Activated CD8-positive, alpha-beta memory T cell treated with anti-CD3 and anti-CD28 coated beads for 48 hours (primary cell): ENCODE measurements around the gene RPS6KA6.

Experiments
- DNase-seq, 3 experiments: peaks; one replicate each; pipeline ENCODE4 v3.0.0-alpha.2; 2020; ENCODE audit warnings: low read depth in 2 of 3, low spot score in 2 of 3

The RPS6KA6 gene

DNA sequence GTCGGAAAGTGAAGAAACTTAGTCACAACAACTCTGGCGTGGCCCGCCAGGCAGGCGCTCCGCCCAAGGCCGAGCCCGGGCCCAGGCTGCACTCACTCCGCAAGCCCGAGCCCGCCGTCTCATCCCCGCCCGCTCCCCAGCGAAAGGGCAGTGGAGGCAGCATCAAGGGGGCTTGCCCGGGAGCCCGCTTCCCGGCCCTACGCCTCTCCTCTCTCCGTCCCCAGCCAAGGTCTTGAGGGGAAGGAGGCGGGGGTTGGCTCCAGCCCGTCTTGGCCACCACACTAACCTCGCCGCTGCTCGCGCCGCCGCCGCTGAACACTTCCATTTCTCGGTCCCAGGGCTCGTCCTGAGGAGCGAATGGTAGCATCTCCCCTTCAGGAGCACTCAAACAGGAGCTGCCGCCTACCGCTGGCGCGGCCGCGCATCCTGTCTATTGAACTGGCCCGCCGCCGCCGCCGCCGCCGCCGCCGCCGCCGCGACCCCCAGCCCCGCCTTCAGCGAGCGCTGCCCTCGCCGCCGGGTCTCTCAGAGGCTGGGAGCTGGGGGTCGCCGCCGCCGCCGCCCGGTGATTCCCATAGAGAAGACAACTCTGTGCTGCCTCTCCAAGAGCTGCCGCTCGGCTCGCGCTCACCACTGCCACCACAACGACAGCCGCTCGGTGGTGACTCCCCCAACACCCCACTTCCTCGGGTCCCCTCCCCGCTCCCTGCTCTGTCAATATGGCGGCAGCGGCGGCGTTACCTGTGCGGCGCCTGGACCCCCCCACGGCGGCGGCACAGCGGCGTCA, at the start of gene RPS6KA6:
Gene RPS6KA6, minus strand, starts transcription at position 667 of the 787 bp plus-strand sequence. Its CDS starts 300 bp downstream, at position 367.
- no peak for DNase-seq

DNA sequence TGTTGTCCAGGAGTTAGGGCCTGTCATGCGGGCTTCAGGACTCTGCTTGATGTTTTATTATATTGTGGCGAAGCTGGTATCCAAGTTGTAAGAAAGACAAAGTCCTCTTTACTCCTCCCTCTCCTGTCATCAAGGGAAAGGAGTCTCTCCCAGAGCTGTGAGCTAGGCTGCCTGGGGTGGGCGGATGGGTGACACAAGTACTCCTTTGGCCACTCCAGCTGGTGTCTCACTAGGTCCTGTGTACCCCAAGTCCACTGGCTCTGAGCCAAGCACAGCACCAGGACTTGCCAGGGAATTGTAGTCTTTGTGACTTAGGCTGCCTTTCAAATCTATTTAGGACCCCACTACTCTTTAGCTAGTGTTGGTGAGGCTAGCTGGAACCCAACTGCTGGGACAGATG, 36.7 kb upstream of the RPS6KA6 start:
- no peak for DNase-seq

DNA sequence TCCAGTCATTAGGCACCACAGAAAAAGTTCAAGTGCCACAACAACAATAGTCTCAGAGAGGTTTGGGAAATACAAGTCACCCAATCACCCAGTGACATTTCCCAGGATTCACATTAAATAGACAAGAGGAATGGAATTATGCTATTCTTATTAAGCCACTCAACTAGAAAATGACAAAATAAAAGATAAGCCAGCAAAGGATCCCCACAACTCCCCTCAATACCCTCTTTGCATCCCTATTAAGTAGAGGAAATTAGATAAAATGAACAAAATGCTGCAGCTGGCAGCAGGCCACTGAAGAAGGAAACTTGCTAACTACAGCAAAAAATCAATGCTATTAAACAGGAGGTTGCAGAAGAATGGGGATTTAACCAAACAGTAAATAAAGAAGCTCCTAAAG, 35.3 kb upstream of the RPS6KA6 start:
- no peak for DNase-seq

DNA sequence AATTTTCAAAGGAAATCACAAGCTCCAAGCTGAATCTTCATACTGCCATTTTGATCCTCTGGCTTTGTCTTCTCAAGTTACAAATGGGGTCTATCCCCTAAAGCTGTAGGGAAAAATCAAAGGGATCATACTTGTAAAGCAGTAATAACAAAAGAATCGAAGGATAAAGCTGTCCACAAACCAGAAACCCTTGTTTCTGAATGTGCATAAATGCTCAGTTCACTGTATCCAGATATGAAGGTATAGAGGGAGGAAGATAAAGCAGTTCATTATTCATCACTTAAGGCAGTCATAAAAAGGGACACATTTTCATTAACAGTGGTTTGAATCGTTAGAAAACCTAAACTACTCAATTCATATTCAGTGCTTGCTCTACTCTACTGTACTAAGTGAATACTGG, 33.2 kb upstream of the RPS6KA6 start:
- DNase-seq, result no peak

DNA sequence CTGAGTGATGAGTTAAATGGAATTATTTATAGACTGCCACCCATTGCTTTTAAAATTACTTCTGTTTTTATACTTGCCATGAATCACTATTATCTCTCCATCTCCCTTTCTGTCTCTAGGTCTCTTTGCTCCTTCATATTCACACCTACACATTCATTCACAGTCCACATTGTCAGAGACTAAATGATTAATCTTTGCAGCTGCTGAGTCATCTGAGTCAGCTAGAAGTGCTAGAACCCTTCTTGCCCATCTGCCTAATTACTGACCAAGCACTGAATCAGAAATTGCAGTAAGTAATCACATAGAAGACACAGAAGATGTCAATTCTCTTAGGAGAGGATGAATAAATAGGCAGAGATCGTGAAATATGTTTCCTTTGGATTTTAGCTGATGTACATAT, 31.6 kb upstream of the RPS6KA6 start:
- DNase-seq, result no peak

DNA sequence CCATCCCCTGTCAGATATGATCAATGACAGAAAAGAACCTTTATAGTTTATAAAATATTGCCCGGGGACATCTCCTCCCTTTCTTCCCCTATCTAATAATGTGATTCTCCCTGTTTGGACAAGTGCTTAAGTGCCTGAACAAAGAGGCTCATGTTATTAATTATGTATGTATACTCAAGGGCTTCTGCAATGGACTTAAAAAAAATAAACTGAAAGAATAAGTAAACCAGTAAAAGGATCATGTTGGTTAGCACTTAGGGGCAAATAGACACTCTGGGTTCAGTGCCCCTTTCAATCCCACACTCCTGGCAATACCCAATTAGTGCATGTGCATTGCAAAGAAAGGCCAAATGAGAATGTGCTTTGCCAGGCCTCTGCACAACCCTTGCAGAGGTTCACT, 30.7 kb upstream of the RPS6KA6 start:
- DNase-seq, result no peak

DNA sequence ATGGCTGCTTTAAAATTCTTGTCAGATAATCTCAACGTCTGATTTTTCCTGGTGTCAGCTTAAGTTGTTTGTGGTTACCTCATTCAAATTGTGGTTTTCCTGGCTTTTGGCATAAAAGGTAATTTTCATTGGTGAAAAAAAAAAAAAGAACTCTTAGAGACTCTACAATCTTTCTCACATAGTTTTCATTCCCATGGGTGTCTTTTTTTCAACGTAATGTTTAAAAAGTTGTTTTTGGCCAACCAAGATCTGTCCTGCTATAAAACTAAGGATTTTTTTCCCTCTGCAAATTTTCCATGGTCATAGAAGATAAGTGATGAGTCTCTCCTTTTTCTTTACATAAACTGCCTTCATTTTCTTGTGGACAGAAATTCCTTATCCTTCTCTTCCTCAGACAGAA, 28.9 kb upstream of the RPS6KA6 start:
- no peak for DNase-seq

DNA sequence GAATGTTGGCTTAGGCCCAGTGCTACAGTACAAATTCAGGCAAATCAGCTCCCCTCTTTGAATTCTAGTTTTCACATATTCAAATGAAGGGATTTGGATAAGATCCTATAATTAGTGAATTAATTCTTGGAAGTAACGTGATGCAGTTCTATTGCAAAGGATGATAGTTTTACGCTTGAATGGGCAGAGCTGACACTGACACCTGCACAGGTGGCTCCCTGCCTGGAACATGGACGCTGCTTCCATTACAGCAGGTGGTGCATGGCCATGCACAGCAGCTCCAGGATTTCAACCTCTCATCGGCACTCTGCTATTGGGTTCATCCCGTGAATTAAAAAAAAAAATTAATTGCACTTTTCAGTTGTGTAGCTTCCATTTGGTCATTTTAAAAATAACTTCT, 28.4 kb upstream of the RPS6KA6 start:
- DNase-seq, result no peak

DNA sequence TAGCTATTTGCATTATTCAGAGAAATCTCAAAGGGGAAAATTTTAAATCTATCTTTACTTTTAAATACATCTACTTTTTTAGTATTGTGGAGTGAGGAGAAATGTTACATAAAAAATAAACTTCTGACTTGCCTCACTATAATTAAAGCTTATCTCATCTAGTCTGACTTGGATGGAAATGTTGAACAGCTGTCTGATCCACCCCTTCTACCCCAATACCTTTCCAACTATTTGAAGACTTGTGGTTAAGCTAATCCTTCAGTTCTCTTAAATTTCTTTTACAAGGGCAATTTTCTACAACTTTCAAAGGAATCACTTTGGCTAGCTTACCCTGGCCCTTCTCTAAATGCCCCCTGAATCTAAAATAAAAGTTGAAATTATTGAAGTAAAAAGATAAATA, 17.3 kb upstream of the RPS6KA6 start:
- no peak for DNase-seq

DNA sequence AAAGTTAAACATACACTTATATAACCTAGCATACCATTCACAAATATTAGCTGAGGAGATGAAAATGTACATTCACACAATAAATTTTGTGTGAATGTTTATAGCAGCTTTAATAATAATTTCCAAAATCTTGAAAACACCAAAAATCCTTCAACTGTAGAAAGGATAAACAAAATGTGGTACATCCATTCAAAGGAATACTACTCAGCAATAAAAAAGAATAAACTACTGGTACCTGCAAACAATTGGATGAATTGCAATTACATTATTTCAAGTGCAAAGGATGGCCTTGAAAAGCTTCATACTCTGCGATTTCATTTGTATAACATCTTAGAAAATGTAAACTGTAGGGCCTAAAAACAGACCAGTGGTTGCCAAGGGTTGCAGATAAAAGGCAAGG, 11.7 kb upstream of the RPS6KA6 start:
- no peak for DNase-seq

DNA sequence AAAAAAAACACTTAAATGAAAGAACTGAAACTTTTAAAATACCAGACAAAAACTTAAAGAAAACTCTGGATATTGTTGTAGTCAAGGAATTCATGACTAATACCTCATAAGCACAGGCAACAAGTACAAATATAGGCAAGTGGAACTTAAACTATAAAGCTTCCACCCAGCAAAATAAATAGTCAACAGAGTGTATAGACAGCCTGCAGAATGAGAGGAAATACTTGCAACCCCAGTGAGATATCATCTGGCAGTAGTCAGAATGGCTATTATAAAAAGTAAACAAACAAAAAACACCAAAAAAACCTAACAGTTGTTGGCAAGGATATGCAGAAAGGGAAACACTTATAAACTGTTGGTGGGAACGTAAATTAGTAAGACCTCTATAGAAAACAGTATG, 9.6 kb upstream of the RPS6KA6 start:
- no peak for DNase-seq

DNA sequence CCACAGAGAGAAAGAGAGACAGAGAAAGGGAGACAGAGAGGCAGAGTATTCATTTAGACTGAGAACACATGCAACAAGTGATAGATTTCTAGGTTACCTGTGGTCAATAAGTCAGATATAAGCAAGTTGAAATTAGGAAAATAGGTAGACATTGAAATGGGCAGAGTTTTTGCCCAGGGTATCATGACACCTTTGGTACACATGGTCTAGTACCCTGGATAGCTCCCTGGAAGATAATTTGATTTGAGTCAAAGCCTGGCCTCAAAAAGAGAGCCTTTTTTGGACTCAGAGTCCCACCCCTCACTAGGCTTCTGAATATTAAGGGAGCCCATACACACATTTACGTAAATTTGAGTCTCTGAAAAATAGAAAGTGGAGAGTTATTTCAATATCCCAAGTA, 4.0 kb upstream of the RPS6KA6 start:
- DNase-seq, result no peak

DNA sequence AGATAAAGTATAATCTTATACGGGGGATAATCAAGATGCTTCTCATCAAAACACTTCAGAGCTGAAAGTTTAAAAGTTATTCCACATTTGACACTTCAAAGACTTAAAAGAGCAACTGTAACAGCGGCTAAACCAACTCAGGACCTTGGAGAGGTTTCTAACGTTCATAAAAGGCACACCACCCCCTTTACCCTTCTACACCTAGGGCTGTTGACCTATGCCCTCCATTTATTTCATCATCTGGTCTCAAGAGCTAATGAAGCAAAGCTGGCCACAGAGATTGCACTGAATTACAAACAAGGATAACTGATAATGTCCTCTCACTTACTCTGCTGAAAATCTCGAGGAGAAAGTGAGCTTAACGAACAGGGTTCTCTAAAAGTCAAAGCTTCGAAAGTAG, 1.1 kb upstream of the RPS6KA6 start:
- no peak for DNase-seq

DNA sequence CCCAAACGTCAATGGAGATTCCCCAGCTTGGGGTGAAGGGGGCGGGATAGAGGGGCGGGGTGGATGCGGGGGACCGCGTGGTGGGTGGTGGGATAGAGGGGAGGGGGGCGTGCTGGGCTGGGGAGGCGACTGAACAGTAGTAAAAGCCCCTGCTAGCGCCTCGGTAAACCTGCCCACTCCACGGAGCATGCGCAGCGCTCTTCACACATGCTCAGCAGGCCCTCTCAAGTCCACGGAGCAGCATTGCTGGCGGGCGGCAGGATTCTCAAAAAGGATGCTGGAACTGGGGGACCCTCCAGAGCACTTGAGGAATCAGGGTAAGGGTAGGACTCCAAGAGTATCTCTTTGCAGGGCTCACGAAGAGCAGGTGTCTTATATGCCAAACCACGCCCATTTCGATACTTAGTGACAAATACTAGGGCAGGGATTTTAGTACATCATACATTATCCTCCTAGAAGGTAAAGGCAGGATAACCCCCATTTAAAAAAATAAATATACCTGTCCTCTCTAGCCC, 378 bp upstream of the RPS6KA6 start:
- DNase-seq, result no peak

DNA sequence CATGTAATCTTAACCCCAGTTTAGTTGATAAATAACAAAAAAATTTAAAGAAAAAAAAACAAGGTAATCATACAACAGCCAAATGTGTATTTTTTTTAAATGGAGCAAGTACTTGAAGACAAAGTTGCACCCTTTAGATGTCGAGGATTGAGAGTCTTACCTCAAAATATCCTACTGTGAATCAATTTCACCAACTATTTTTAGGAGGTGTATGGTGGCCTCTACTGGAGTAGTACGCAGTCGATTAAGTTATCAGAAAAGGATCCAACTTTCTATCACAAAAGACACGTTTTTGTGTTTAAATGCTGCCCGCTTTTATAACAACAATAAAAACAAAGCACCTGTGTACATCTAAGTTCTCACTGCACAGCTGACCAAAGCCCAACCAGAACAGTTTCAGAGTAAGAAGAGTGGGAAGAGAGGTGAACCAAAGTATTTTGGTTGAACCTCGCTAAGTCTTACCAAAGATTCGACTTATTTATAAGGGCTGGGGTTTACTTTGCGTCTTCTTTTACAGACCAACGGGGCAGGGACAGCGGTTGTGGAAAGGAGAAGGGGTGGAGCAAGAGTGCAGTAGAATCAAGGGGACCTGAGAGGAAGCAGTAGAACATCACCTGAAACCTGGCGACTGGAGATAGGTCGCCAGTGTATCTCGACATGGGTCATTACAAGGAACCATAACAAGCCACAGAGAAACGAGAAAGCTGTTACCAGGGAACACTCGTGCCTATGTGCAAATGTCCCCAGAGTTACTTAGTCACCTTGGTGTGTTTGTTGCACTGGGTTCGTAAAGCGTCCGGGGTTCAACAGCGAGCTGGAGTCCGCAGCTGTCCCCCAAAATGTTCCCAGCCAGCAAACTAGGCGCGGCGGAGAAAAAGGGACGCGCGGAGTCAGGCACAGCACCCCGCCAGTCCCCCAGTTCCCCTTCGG, 1.1 kb downstream of the RPS6KA6 start:
- no peak for DNase-seq

DNA sequence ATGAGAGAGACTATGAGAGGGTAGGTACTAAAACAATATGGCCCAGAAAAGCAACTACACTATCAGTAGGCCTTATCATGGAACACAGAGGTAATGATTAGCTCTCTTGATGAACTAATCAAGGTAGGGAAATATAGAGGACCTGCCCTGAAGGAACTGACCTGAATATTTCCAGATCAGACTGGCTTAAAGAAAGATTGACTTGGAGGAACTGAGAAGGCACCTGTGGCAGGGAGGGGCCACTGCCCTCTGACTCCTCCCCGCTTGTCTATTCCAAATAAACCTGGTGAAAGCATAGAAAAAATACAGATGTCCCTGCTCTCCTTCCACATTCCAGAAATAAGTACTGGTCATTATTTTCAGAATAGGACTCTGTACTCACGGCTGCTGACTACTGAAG, 5.5 kb downstream of the RPS6KA6 start:
- no peak for DNase-seq

DNA sequence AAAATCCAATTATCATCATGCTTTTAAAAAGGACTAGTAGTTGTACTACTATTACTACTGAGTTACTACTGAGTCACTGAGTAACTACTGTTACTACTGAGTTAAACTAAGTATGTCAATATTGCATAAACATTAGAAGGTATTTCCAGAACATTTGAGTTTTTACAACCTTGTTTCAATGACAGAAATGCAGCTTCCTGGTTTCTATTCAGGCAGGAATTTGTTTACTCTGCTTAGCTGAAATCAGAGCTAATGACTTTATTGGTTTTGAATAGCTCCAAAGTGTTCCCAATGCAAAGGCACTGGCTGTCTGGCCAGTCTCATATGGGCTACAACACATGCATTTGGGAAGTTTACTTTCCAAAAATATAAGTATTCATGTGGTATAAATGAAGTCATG, 12.0 kb downstream of the RPS6KA6 start:
- no peak for DNase-seq

DNA sequence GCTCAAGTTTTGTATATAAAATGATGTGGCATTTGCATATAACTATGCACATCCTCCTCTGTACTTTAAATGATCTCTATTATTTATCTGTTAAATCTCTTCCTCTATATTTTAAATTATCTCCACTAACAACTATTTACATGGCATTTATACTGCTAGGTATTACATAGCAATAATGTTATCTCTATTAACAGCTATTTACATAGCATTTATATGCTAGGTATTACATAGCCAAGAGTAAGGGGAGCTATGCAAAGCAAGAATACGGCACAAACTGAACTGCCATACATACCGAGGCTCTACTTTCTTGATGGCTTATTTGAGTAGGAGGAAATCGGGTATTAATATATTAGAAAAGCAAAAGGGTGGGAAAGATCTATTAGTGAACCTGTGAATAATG, 12.7 kb downstream of the RPS6KA6 start:
- no peak for DNase-seq

DNA sequence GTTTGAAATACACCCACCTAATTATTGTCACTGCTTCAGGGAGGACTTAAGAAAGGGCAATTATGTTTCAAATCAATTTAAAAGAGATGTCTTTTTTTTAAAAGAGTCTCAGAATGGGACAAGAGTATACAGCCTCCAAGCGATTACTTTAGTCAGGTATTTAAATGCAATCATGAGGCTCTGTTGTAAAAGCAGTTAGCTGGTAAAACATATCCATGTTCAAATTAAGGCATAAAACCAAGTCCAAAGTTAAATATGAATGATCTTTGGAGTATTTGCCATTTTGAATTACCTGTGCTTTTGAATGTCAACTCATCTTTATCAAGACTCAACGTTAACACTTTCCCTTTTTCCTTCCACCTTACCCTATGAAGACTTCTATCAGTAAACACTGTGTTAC, 13.7 kb downstream of the RPS6KA6 start:
- DNase-seq, result no peak

DNA sequence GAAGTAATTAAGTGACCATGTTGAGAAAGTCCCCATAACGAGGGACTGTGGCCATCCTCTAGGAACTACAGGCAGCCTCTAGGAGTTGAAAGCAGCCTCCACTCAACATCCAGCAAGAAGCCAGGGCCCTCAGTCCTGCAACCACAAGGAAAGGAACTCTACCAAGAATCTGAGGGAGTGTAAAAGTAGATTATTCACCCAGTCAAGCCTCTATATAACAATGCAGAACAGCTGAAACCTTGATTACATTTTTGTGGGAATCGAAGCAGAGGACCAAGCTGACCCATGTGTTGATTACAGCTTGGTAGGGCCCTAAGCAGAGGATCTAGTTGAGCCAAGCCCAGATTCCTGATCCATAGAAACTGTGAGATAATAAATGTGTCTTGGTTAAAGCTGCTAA, 17.1 kb downstream of the RPS6KA6 start:
- DNase-seq, result no peak

DNA sequence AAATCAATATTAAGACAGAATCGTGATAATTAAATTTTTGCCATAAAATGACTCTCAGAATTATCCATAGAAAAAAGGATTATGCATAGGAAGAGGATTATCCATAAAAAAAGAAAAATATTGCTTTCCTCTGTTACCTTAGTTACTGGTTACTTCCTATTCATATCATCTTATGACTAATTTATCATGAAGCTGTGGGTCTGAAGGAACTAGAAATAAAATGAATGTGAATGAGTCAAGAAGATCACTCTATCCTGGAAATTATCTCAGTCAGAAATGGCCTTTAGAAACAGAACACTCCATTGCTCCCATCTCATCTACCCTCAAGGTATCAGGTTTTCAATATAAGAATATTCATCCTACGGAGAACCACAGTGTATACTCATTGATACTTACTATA, 19.4 kb downstream of the RPS6KA6 start:
- no peak for DNase-seq

DNA sequence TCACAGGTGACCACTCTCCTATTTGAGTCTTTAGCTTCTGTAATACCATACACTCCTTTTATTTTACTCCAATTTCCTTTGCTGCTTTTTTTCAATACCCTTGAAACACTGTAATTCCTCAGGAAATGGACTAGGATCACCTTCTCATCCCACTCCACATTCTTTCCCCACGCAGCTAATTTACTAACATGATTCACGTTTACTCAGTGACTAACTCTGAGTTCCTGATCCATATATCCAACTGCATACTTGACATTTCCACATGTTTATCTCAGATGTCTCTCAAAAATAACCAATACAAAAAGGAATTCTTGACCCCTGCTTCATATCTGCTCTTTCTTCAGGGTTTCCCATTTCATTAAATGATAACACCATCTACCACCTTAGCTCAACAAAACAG, 19.9 kb downstream of the RPS6KA6 start:
- no peak for DNase-seq
